ENCODE data around the gene COL18A1.

DNA sequence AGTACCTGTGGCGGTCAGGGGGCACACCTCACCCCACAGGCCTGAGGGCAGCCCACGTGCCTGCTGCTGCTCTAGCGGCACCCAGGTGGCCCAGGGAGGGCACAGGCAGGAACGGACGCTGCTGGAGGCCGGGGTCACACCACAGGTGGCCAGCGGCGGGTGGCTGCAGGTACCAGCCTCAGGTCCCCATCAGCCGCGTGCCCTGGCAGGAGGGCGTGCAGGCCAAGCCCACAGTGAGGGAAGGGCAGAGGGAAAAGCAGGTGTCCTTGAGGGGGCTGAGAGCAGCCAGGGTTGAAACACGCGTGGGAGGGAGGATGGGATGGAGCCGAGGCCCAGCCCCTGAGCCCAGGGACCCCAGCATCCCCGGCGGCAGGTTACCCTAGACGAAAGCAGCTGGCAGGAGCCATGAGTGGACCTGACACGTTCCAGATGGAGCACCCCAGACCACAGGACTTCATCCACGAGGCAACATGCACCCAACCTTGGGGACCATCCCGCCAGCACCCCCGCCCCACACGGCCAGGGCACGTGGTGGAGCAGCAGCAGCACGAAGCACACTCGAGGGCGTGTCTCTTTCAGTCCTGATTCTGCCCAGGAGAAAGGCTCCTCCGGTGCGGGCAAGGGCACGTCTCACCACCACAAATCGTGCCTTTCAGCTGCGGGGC lies 133.5 kb downstream of the COL18A1 start:
- TF ChIP-seq, protein P1, sequence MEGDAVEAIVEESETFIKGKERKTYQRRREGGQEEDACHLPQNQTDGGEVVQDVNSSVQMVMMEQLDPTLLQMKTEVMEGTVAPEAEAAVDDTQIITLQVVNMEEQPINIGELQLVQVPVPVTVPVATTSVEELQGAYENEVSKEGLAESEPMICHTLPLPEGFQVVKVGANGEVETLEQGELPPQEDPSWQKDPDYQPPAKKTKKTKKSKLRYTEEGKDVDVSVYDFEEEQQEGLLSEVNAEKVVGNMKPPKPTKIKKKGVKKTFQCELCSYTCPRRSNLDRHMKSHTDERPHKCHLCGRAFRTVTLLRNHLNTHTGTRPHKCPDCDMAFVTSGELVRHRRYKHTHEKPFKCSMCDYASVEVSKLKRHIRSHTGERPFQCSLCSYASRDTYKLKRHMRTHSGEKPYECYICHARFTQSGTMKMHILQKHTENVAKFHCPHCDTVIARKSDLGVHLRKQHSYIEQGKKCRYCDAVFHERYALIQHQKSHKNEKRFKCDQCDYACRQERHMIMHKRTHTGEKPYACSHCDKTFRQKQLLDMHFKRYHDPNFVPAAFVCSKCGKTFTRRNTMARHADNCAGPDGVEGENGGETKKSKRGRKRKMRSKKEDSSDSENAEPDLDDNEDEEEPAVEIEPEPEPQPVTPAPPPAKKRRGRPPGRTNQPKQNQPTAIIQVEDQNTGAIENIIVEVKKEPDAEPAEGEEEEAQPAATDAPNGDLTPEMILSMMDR (conservative IDR thresholded peaks at IDR 0.05; ENCODE audit: low read depth, low read length): no peak
- TF ChIP-seq EZH2 (IDR thresholded peaks at IDR 0.05; ENCODE audit: low read length, unreplicated experiment): no peak
